ENCODE data around the gene PLEKHA6. TPM values are rescaled to one million over a fixed set of nuclear protein-coding genes. Genes with fewer than 3 reads are reported as not detected.
"Not testable (repeated sequence)": the region's sequence is repeated elsewhere in the genome, so short reads cannot be mapped to it uniquely, and the experiment has no call there.

Gene PLEKHA6
- total RNA-seq, 2 experiments from 2014 or later: 0.86 to 0.87 TPM

- H3K27me3 Mint-ChIP-seq; H3K27ac Mint-ChIP-seq; POLR2A ChIA-PET; H3K4me3 Mint-ChIP-seq; intact Hi-C loops (cut with DNase I, micrococcal nuclease); H3K4me1 Mint-ChIP-seq; H3K9me3 Mint-ChIP-seq (ENCODE audit: low read depth); H3K36me3 Mint-ChIP-seq (ENCODE audit: low read depth); ATAC-seq; DNase-seq: not testable (repeated sequence)
- CTCF ChIA-PET: interaction anchor here (0.7 to 1.2 kb wide), 3 partner anchors 12 to 159 kb away, joined by 3 to 4 read pairs (median 4); no protein-coding TSS in a partner anchor
These were observed 48.8 kb downstream of the PLEKHA6 start for GRCh38 chr1:204310970-204311369.

DNA sequence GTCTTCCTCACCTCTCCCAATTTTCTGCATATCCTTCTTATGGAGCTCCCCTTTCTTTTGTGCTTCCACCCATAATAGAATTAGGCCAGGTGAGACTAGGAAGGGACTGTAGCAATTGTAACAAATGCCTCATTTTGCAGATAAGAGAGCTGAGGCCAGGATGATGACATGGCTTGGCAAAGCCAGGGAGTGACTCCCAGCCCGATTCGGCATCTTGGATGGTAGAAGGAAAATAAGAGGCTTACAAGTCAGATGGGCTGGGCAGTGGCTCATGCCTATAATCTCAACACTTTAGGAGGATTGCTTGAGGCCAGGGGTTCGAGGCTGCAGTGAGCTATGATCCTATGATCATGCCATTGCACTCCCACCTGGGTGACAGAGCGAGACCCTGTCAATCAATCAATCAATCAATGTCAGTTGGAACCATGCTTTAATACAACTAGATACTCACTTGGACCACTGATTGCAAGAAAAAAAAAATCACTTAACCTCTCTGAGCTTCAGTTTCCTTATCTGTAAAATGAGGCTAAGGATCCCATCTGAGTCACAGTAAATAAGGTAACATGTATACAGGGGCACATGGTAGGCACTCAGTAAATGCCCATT, 51.6 kb downstream of the PLEKHA6 start:
- H3K4me1 Mint-ChIP-seq: no peaks in the 10 kb centered on the region
- POLR2A ChIA-PET: no interaction called here
- no peaks in the 10 kb centered on the region for H3K36me3 Mint-ChIP-seq (ENCODE audit: low read depth)
- no peaks in the 10 kb centered on the region for H3K9me3 Mint-ChIP-seq (ENCODE audit: low read depth)
- H3K27ac Mint-ChIP-seq: no peak overlapping the region
- H3K27me3 Mint-ChIP-seq: peaks cover 2% of the 10 kb centered on the region
- H3K4me3 Mint-ChIP-seq: no peak overlapping the region
- ATAC-seq: no peak
- no peak for DNase-seq
- intact Hi-C loops (cut with DNase I, micrococcal nuclease): no loop called here
- CTCF ChIA-PET: interaction anchor here (0.6 to 1.1 kb wide), 4 partner anchors 9 to 94 kb away, joined by 3 to 5 read pairs (median 4); no protein-coding TSS in a partner anchor

DNA sequence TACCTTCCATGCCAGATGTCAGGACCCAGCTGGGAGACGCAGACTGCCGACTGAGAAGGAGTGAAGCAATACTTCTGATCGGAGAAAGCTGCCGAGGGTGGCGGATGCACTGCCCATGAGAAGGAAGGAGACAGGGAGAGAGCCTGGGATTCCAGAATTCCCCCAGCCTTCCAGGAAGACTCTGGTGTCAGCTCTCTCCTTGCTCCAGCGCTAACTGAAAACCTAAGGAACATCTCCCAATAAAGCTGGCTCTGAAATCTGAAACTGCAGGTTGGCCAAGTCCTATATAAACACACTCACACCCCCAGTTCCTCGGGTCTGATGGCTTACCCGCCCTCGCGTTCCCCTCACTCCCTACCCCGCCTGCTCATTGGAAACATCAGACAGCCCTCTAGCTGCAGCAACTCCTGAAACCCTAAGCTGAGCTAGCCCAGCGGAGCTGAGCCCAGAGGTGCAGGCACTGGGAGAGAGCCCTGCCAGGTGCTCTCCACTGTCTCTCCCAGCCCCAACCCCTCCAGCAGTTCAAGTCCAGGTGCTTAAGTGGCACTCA, 52.3 kb downstream of the PLEKHA6 start:
- no peak for DNase-seq
- ChIA-PET POLR2A (no interaction called here), CTCF (interaction anchor here (0.6 to 1.1 kb wide), 4 partner anchors 9 to 93 kb away, joined by 3 to 5 read pairs (median 4); no protein-coding TSS in a partner anchor)
- Mint-ChIP-seq H3K27me3 (peaks cover 3% of the 10 kb centered on the region), H3K27ac (no peak overlapping the region), H3K4me1 (no peaks in the 10 kb centered on the region), H3K4me3 (no peak overlapping the region), H3K9me3 (ENCODE audit: low read depth) (no peaks in the 10 kb centered on the region), H3K36me3 (ENCODE audit: low read depth) (no peaks in the 10 kb centered on the region)
- intact Hi-C loops (cut with DNase I, micrococcal nuclease): no loop called here
- no peak for ATAC-seq

DNA sequence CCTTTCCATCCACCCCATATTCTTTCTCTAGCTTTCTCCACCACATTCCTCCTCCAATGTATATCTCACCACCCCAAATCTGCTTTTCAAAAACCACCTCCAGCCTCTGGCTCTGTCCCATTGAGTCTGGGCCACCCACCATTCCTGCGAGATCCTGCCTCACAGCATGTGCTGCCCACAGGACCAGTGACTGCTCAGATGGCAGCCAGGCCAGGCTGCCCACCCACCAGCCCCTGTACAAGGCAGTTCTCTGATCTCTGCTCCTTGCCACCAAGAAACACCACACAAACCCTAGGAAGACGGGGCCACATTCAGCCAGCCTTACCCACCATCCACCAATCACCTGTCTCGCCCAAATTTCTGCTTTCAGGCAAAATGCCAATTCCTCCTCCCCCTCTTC, 53.7 kb downstream of the PLEKHA6 start:
- Mint-ChIP-seq H3K4me1 (no peaks in the 10 kb centered on the region), H3K36me3 (ENCODE audit: low read depth) (no peaks in the 10 kb centered on the region), H3K4me3 (no peak overlapping the region), H3K27ac (no peak overlapping the region), H3K9me3 (ENCODE audit: low read depth) (no peaks in the 10 kb centered on the region), H3K27me3 (peaks cover 3% of the 10 kb centered on the region)
- intact Hi-C loops (cut with DNase I, micrococcal nuclease): no loop called here
- no peak for ATAC-seq
- ChIA-PET CTCF (interaction anchor here (0.6 to 0.8 kb wide), 2 partner anchors 34 to 142 kb away, joined by 3 to 4 read pairs; no protein-coding TSS in a partner anchor), POLR2A (no interaction called here)
- DNase-seq: no peak

GRCh38 chr1:204304067-204304466, 55.7 kb downstream of the PLEKHA6 start:
- Mint-ChIP-seq H3K36me3 (ENCODE audit: low read depth) (no peaks in the 10 kb centered on the region), H3K27me3 (peaks cover 3% of the 10 kb centered on the region), H3K9me3 (ENCODE audit: low read depth) (no peaks in the 10 kb centered on the region), H3K27ac (no peak overlapping the region), H3K4me3 (no peak overlapping the region), H3K4me1 (no peaks in the 10 kb centered on the region)
- ATAC-seq (no peak), DNase-seq (no peak)
- ChIA-PET CTCF (no interaction called here), POLR2A (no interaction called here)
- intact Hi-C loops (cut with DNase I, micrococcal nuclease): loop anchor here in 1 of 2 experiments (5.0 kb wide), 1 partner anchor 58 kb away; no protein-coding TSS in a partner anchor

DNA sequence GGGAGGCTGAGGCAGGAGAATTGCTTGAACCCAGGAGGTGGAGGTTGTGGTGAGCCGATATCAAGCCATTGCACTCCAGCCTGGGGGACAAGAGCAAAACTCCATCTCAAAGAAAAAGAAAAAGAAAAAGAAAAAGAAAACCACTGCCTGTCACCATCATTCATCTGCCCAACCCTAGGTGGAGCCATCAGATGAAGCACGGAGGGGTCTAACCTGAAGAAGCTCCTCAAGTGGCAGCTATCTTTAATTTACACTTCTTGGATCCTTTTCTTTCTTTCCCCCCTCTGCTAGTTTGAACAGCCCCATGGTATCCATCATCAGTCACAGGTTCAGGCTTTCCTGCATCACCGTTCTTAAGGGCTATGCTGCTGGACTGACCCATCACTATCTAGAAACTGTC, 57.0 kb downstream of the PLEKHA6 start:
- CTCF ChIA-PET: interaction anchor here (0.7 to 2.0 kb wide), 2 partner anchors 21 to 196 kb away, joined by 3 to 5 read pairs; no protein-coding TSS in a partner anchor

DNA sequence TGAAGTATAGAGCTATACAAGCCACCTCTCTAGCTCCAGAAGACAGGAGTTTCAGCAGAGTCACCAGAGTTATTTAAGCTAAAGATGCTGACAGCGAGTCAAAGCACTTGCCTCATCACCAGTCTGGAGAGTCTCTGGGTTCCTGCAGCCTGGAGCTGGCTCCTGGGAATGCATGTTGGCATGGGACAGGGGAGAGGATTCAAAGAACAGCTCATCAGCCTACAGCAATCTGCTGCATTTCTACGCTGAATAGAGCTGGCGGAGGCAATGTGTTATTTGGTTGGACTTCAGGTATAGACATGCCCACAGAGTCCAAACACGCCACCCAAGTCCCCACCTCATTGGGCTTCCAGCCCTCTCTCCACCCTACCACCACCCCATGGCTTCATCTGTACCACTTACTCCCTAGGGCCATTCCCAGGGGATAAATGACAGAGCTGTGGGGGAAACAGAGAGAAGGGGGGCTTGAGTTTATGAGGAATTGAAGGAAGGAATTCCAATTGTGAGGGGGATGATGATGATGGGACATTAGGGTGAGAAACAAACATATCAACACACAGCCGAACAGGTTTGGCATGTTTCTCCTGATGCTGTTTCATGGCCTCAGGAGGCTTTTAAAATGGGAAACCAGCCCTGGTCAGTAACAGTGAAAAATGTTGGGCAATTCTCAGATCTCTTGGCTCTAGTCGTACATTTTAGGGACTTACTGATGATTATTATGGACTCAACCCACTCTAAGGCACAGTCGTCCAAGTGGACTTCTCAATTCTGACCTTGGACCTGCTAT, 58.4 kb downstream of the PLEKHA6 start:
- intact Hi-C loops (cut with DNase I, micrococcal nuclease): loop anchor here in 1 of 2 experiments (5.0 kb wide), 1 partner anchor 61 kb away; no protein-coding TSS in a partner anchor
- ChIA-PET POLR2A (no interaction called here), CTCF (interaction anchor here (1.2 to 1.9 kb wide), 6 partner anchors 23 to 172 kb away, joined by 3 to 6 read pairs (median 3); partner anchors contain the start of gene PLEKHA6)
- no peak overlapping the region for H3K27ac Mint-ChIP-seq
- peaks cover 3% of the 10 kb centered on the region for H3K27me3 Mint-ChIP-seq
- no peak overlapping the region for H3K4me3 Mint-ChIP-seq
- no peaks in the 10 kb centered on the region for H3K9me3 Mint-ChIP-seq (ENCODE audit: low read depth)
- DNase-seq (no peak), ATAC-seq (no peak)
- H3K4me1 Mint-ChIP-seq: peaks cover 6% of the 10 kb centered on the region
- no peaks in the 10 kb centered on the region for H3K36me3 Mint-ChIP-seq (ENCODE audit: low read depth)

More for the DNA sequence above, 57.0 kb downstream of the PLEKHA6 start:
- peak; percentile 16 for DNase-seq
- ATAC-seq: peak; percentile 44
- Mint-ChIP-seq H3K27ac (no peak overlapping the region), H3K27me3 (peaks cover 3% of the 10 kb centered on the region), H3K4me3 (no peak overlapping the region), H3K4me1 (no peaks in the 10 kb centered on the region), H3K9me3 (ENCODE audit: low read depth) (no peaks in the 10 kb centered on the region), H3K36me3 (ENCODE audit: low read depth) (no peaks in the 10 kb centered on the region)
- intact Hi-C loops (cut with DNase I, micrococcal nuclease): loop anchor here in 1 of 2 experiments (5.0 kb wide), 1 partner anchor 60 kb away; no protein-coding TSS in a partner anchor
- POLR2A ChIA-PET: no interaction called here

- ATAC-seq: no peak
- Mint-ChIP-seq H3K36me3 (ENCODE audit: low read depth) (no peaks in the 10 kb centered on the region), H3K4me1 (peaks cover 15% of the 10 kb centered on the region), H3K27me3 (peaks cover 10% of the 10 kb centered on the region), H3K27ac (no peak overlapping the region), H3K4me3 (no peak overlapping the region), H3K9me3 (ENCODE audit: low read depth) (no peaks in the 10 kb centered on the region)
- DNase-seq: no peak
- intact Hi-C loops (cut with DNase I, micrococcal nuclease): loop anchor here in 1 of 2 experiments (5.0 kb wide), 1 partner anchor 62 kb away; no protein-coding TSS in a partner anchor
- POLR2A ChIA-PET: interaction anchor here (0.6 kb wide), 2 partner anchors 148 to 307 kb away, joined by 3 read pairs; partner anchors contain the start of gene ETNK2
- CTCF ChIA-PET: interaction anchor here (1.3 to 1.9 kb wide), 4 partner anchors 24 to 171 kb away, joined by 3 to 6 read pairs (median 4); partner anchors contain the start of gene PLEKHA6
These were observed 59.8 kb downstream of the PLEKHA6 start for GRCh38 chr1:204299814-204300365.

DNA sequence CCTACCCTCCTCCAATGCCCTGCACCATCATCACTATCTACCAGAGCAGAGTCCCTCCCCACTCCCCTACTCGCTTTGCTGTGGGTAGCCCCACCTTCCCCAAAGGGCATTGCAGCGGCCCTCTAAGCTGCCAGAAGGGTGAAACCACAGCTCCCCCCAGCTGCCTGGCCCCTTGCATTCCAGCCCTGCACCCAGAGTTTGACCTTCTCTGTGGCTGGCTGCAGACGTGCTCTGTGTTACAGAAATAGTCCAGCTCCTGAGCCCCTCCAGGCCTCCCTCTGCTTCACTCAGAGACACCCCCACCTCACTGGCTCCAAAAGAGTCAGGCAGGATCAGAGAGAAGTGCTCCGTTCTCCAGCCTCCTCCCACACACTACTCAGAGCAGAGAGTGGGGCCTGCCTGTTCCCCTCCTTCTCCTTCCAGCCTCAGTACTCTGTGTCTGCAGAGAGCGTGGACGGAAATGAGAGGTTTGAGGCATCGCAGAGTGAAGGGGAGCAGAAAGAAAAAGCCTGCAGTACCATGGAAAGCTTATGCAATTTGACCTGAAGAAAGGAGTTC, 63.2 kb downstream of the PLEKHA6 start:
- ChIA-PET CTCF (interaction anchor here (1.0 kb wide), 2 partner anchors 11 to 46 kb away, joined by 3 read pairs; no protein-coding TSS in a partner anchor), POLR2A (no interaction called here)
- Mint-ChIP-seq H3K4me1 (peaks cover 15% of the 10 kb centered on the region), H3K27me3 (peaks cover 9% of the 10 kb centered on the region), H3K4me3 (no peak overlapping the region), H3K27ac (no peak overlapping the region), H3K36me3 (ENCODE audit: low read depth) (no peaks in the 10 kb centered on the region), H3K9me3 (ENCODE audit: low read depth) (no peaks in the 10 kb centered on the region)
- intact Hi-C loops (cut with DNase I, micrococcal nuclease): no loop called here
- peak; percentile 16 for ATAC-seq
- no peak for DNase-seq

DNA sequence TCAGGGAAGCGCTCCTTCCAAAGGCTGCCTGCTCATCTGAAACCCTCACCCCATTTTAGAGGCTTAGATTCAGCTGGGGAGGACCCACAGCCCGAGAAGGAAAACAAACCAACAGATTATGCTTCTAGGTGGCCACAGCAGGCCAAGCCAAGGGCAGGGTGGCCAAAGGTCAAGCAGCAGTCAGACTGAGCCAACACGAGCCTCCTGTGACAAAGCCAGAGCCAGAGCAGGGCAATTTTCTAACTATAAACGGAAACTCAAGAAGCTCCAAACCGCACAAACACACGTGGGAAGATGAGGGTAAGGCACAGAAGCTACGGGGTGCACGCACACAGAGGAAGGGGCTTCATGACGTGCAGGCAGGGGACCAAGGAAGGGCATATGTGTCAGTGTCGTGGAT, 64.1 kb downstream of the PLEKHA6 start:
- intact Hi-C loops (cut with DNase I, micrococcal nuclease): no loop called here
- Mint-ChIP-seq H3K9me3 (ENCODE audit: low read depth) (no peaks in the 10 kb centered on the region), H3K4me3 (no peak overlapping the region), H3K36me3 (ENCODE audit: low read depth) (no peaks in the 10 kb centered on the region), H3K27ac (peak overlapping the region; percentile 28), H3K27me3 (peaks cover 9% of the 10 kb centered on the region), H3K4me1 (peaks cover 15% of the 10 kb centered on the region)
- DNase-seq (no peak), ATAC-seq (no peak)
- ChIA-PET CTCF (interaction anchor here (0.7 to 1.0 kb wide), 2 partner anchors 47 to 207 kb away, joined by 3 to 6 read pairs; no protein-coding TSS in a partner anchor), POLR2A (no interaction called here)

GRCh38 chr1:204294357-204294756, 65.4 kb downstream of the PLEKHA6 start:
- no peak for DNase-seq
- intact Hi-C loops (cut with DNase I, micrococcal nuclease): no loop called here
- no peaks in the 10 kb centered on the region for H3K36me3 Mint-ChIP-seq (ENCODE audit: low read depth)
- no peak overlapping the region for H3K27ac Mint-ChIP-seq
- no peak for ATAC-seq
- ChIA-PET POLR2A (no interaction called here), CTCF (no interaction called here)
- H3K4me1 Mint-ChIP-seq: peaks cover 15% of the 10 kb centered on the region
- no peak overlapping the region for H3K4me3 Mint-ChIP-seq
- H3K9me3 Mint-ChIP-seq (ENCODE audit: low read depth): no peaks in the 10 kb centered on the region
- peaks cover 12% of the 10 kb centered on the region for H3K27me3 Mint-ChIP-seq

Measured in activated CD4-positive, alpha-beta T cell treated with anti-CD3 and anti-CD28 coated beads for 36 hours (primary cell).